Hippocampal formation (tissue), 2 donors: ENCODE measurements around the gene CSRNP3.

Source experiments
- DNase-seq, 2 donors: peaks; one replicate each; lab custom pipeline; 2025; lab: John Stamatoyannopoulos, UW

The CSRNP3 gene

DNA sequence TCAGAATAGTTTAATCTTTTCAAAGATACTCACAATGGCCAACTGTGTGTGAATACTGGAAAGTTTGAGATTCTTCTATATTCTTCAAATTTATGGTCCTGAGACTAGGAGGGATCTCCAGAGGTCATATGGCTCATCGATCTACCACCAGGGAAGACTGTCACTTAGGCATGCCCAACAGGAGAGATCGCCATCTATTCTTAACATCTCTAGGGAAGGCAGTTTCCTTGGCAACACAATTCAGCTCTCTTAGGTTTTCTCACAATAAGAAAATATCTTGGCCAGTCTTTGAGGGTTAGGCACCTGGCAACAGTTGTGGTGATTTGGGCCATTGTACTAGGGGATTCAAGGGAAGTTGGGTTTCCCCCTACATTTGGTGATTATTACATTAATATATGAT lies 217.3 kb downstream of the CSRNP3 start:
- no peak for DNase-seq

GRCh38 chr2:165687426-165688002 lies 218.0 kb downstream of the CSRNP3 start:
- DNase-seq = no peak

- no peak for DNase-seq
These were observed 222.1 kb downstream of the CSRNP3 start for GRCh38 chr2:165691615-165692014.

DNA sequence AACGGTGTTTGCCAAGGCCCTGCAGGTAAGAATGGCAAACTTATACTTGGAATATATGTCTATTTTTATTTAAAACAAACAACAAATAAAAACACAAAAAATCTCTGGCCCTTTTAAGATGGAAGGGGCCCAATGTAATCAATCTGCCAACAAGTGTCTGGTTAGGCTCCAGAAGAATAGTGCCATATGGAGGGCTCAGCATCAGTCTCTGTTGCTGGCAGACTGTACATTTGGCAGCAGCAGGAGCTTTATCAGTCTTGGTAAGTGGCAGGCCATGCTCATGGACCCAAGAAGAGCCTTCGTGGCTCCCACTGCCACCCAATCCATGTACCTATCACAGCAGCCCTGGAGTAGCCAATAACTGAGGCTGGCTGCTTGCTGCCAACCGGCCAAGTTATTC lies 223.4 kb downstream of the CSRNP3 start:
- DNase-seq = no peak

GRCh38 chr2:165693838-165694237 lies 224.3 kb downstream of the CSRNP3 start:
- DNase-seq = no peak

DNA sequence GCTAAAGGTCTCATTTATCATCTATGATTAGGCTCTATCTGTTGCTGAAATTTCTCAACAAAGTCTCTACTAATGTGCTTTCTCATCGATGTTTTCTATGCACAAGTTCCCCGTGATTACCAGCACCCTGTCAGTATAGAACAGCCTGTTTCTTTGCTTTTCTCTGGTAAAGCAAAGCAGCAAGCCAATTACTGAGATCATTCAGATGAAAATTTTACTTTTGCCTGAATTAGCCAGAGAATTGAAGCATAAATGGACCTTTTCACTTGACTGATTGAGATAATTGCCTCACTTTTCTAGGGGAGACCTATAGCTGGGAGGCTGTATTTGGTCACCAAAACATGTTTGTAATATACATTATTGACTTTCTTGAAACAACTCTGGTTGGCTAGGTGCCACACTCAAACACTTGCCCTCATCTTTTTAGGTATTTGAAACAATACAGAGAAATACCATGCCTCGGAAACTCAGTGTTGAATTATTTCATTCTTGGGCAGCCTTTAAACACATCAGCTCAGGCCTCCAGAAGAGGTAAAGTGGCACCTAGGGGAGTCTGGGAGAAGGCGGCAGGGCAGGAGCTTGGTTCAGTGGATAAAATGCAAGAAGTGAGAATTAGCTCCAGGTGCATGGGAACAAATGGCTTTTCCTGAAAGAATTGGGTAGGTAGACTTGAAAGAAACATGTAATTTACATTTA lies 228.4 kb downstream of the CSRNP3 start:
- DNase-seq = no peak

- DNase-seq = peak in 1 of 2 donors; percentile 65
These were observed 229.0 kb downstream of the CSRNP3 start for GRCh38 chr2:165698444-165698884.

- no peak for DNase-seq
These were observed 230.4 kb downstream of the CSRNP3 start for GRCh38 chr2:165699946-165700345.

DNA sequence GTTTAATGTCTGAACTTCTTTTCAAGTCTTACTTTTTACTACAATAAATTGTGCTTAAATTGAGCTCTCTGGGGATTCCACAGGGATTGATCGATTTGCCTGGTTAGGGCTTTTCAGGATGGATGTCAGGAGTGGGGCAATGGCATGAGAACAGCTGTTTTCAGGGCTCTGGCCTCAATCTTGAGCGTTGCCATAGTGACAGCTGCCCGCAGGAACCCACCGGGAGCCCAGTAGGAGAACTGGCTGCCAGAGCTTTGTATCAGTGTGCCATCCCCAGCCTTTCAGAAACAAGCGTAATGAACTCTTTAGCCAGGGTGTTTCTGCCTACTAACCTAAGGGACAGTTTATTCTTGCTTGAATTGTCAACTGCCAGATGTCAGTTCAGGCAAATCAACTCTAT lies 231.0 kb downstream of the CSRNP3 start:
- no peak for DNase-seq

GRCh38 chr2:165701147-165701546 lies 231.6 kb downstream of the CSRNP3 start:
- DNase-seq = no peak

DNA sequence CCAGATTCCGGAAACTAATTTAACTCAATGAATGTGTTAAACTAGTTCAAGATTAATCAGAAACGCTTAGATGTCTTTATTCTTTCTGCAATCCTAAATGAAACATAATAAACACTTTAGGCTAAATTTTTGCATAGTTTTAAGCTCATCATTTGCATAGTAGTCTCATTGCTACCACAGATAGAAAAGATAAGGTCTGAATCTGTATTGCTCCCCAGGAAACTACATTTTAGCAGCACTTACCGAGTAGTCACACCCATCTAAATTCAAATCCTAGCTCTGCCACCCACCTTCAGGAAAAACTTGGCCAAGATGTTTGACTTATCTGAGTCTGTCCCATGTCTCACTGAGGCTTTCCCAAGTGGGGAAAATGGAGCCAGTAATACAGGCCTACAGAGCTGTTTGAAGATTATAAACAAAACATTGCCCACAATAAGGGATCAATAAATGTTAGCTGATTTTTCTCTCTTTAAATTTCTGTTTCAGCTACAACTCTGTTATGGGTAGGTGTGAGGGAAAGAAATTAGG lies 237.5 kb downstream of the CSRNP3 start:
- DNase-seq = no peak

DNA sequence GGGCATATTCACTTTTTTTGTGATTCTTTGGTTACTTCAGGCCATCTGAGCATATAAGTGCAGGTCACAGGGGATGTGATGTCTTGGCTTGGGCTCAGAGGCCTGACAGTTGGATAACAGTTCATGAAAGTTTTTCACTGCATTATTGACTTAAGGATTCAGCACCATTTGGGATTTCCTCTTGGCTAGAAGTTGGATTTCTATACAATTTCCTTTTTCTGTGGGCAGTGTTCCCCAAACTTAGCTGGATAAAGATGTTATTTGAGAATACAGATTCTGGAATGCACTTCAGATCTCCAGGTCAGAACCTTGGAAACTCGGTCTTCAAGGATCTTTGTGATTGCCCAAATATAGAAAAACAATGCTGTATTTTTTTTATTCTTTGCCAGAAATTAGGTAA lies 246.6 kb downstream of the CSRNP3 start:
- DNase-seq = no peak

GRCh38 chr2:165718610-165719210 lies 249.2 kb downstream of the CSRNP3 start:
- DNase-seq = peak; percentile 28 to 39

- no peak for DNase-seq
These were observed 251.0 kb downstream of the CSRNP3 start for GRCh38 chr2:165720511-165720910.

DNA sequence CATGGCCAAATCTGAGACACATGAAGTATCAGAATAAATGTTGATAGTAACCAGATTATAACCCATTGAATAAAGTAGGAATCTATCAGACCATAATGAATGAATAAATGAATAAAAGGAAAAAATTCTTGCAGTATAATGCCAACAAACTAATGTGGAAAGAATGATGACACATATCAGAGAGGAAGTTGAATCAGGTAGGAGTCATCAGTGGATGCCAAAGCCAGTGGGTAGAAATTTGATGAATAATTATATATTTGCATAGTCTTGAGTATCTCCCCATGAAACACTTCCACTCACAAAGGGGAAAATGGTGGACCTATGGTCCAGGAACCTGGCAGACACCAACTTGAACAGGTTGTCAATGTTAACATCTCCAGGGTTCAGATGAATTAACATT lies 255.9 kb downstream of the CSRNP3 start:
- no peak for DNase-seq
